ENCODE measurements around the gene C6orf62. TPM values are rescaled to one million over a fixed set of nuclear protein-coding genes. Genes with fewer than 3 reads are reported as not detected.
A peak's percentile ranks its signal among the peaks of the same experiment; 100 is the strongest.

Gene C6orf62
- total and polyA plus RNA-seq, 2 of the 4 experiments (the other 2 are of a cell fraction) = 47.5 to 50.7 TPM

- Histone ChIP-seq H3K9ac (ENCODE audit: low read depth, low read length) (no peak overlapping the region), H2AK5ac (ENCODE audit: low read depth, low read length) (no peak overlapping the region; the same call in 1 of the 2 replicates), H3K4me3 (ENCODE audit: insufficient read depth, low read depth, low read length) (no peak overlapping the region), H4K5ac (ENCODE audit: low read depth, low read length) (peak overlapping the region; percentile 77; the same call in 1 of the 2 replicates), H3K9me3 (ENCODE audit: control insufficient read depth, insufficient read depth, low read length) (no peaks in the 10 kb centered on the region), H2BK20ac (ENCODE audit: low read depth, low read length) (peak overlapping the region; percentile 51; the same call in 1 of the 2 replicates), H3K14ac (replicated peaks; ENCODE audit: low read depth, low read length) (0 out of 2 replicates have a peak overlapping the region, but pooled peaks have one; percentile 1), H3K79me1 (ENCODE audit: low read depth in 1 of 2, low read length in 2 of 2) (peaks cover 16 to 44% of the 10 kb centered on the region in 2 experiments; a peak in 3 of 4 replicates), H2BK5ac (ENCODE audit: low read depth, low read length, poor library complexity, severe bottlenecking) (peak overlapping the region; percentile 75), H3K4me1 (ENCODE audit: control insufficient read depth, insufficient read depth, low read length) (peaks cover 5% of the 10 kb centered on the region), H3K56ac (ENCODE audit: extremely low read depth, insufficient read depth, low read length) (no peak overlapping the region; the same call in 1 of the 2 replicates), H2BK120ac (ENCODE audit: low read depth, low read length) (peak overlapping the region; percentile 75), H3K27ac (ENCODE audit: insufficient read depth, low read length) (peak overlapping the region; percentile 90; the same call in 1 of the 2 replicates), H2AFZ (replicated peaks; ENCODE audit: low read length, poor library complexity) (no peak overlapping the region), H3K4me2 (ENCODE audit: low read depth, low read length) (peak overlapping the region; percentile 27; the same call in 1 of the 2 replicates), H2AK9ac (replicated peaks; ENCODE audit: low read depth, low read length, poor library complexity) (no peak overlapping the region), H3K27me3 (ENCODE audit: control insufficient read depth, insufficient read depth, low read length) (no peaks in the 10 kb centered on the region), H4K91ac (ENCODE audit: insufficient read depth, low read depth, low read length) (peak overlapping the region; percentile 37; the same call in 1 of the 2 replicates), H3K4ac (ENCODE audit: low read depth, low read length) (peak overlapping the region; percentile 62), H3K9me1 (ENCODE audit: insufficient read depth, low read length) (peaks cover 2% of the 10 kb centered on the region; the same call in 1 of the 2 replicates), H3K23ac (ENCODE audit: low read depth, low read length) (peak overlapping the region; percentile 70), H2BK15ac (ENCODE audit: low read depth, low read length) (0 out of 3 replicates have a peak overlapping the region, but pooled peaks have one; percentile 21), H4K8ac (ENCODE audit: low read depth in 2 of 2, low read length in 2 of 2) (peak overlapping the region in 1 of 2 experiments; percentile 61; a peak in 2 of 4 replicates), H3K18ac (ENCODE audit: low read depth, low read length) (peak overlapping the region; percentile 95), H4K20me1 (ENCODE audit: insufficient read depth, low read length) (no peaks in the 10 kb centered on the region), H3K36me3 (ENCODE audit: control insufficient read depth, insufficient read depth, low read length) (peaks cover 12% of the 10 kb centered on the region)
- no TSS peak for BruUV-seq (replicated peaks)
- DNase-seq (peak; percentile 90), ATAC-seq (ENCODE audit: low read depth) (peak; percentile 88)
- intact Hi-C loops (cut with micrococcal nuclease) (no loop called here), in situ Hi-C loops (cut with MboI; ENCODE audit: low sequenced_read_pairs) (no loop called here), dilution Hi-C loops (cut with HindIII; ENCODE audit: low sequenced_read_pairs, unreplicated experiment) (no loop called here)
- POLR2A ChIA-PET (ENCODE audit: unreplicated experiment) = no interaction called here
- CTCF ChIA-PET = interaction anchor here (0.9 kb wide), 1 partner anchor 78 kb away, joined by 3 read pairs; no protein-coding TSS in a partner anchor
- 64% methylated on average over 4 of the region's 9 CpGs; no CpG with 5 or more reads in 1 of the 2 experiments for WGBS, 2 experiments (ENCODE audit: extremely low coverage in 2 of 2, insufficient read length in 1 of 2)
- TF ChIP-seq NFE2L2 (IDR thresholded peaks at IDR 0.05; ENCODE audit: low read depth, low read length) (peak; percentile 95), POLR2A (IDR thresholded peaks at IDR 0.05; ENCODE audit: low read depth, low read length) (no peak), RAD21 (IDR thresholded peaks at IDR 0.05; ENCODE audit: low read length) (no peak), MXI1 (IDR thresholded peaks at IDR 0.05; ENCODE audit: borderline replicate concordance, low read depth, low read length) (no peak), MAZ (IDR thresholded peaks at IDR 0.05; ENCODE audit: borderline replicate concordance, low read depth, low read length) (0 out of 2 replicates have a peak, but pooled peaks have one; percentile 14), CTCF (conservative IDR thresholded peaks at IDR 0.05; ENCODE audit: low read depth, low read length) (no peak), RFX5 (IDR thresholded peaks at IDR 0.05; ENCODE audit: low read depth, low read length) (no peak), CEBPB (IDR thresholded peaks at IDR 0.05; ENCODE audit: low read depth, low read length) (peak; percentile 78), MAFK (IDR thresholded peaks at IDR 0.05; ENCODE audit: low read depth, low read length) (peak; percentile 65)
Measured at GRCh38 chr6:24658573-24659560, 60.1 kb downstream of the C6orf62 start.

All from IMR-90 (cell line).